HG03378 (cell line): ENCODE results near the gene TRIM34.
A peak's percentile ranks its signal among the peaks of the same experiment; 100 is the strongest.
"Not testable (repeated sequence)": the region's sequence is repeated elsewhere in the genome, so short reads cannot be mapped to it uniquely, and the experiment has no call there.

Experiments
- ATAC-seq: cut with Tn5 transposase; IDR thresholded peaks from one replicate; pipeline ENCODE4 v1.9.1; 2021; ENCODE audit warnings: mild to moderate bottlenecking, moderate library complexity; ENCODE audit not compliant: unreplicated experiment

TRIM34 gene

GRCh38 chr11:5683620-5684019, 58.8 kb downstream of the TRIM34 start:
- ATAC-seq = not testable (repeated sequence)

DNA sequence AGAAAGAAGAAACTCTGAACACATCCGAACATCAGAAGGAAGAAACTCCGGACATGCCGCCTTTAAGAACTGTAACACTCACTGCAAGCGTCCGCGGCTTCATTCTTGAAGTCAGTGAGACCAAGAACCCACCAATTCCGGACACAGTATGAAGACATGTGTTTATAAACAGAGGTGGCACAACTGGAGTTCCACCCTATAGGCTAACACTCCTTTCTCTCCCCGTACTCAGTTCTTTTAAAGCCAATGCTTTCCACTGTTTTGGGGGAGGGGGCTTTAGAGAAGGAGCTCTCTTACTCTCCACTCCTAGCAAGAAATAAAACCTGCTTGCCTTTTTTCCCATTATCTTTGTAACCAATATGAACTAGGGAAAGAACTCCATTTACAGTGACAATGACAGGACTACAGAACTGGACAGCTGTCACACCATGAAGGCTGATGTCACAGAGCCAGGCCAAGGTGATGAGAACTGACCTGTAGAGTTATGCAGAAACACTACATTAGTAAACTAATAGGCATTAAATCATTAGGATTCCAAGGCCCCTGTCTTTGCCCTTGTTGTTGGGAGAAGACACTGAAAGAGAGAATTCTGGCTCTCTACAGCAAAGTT, 59.3 kb downstream of the TRIM34 start:
- peak; percentile 4 for ATAC-seq

DNA sequence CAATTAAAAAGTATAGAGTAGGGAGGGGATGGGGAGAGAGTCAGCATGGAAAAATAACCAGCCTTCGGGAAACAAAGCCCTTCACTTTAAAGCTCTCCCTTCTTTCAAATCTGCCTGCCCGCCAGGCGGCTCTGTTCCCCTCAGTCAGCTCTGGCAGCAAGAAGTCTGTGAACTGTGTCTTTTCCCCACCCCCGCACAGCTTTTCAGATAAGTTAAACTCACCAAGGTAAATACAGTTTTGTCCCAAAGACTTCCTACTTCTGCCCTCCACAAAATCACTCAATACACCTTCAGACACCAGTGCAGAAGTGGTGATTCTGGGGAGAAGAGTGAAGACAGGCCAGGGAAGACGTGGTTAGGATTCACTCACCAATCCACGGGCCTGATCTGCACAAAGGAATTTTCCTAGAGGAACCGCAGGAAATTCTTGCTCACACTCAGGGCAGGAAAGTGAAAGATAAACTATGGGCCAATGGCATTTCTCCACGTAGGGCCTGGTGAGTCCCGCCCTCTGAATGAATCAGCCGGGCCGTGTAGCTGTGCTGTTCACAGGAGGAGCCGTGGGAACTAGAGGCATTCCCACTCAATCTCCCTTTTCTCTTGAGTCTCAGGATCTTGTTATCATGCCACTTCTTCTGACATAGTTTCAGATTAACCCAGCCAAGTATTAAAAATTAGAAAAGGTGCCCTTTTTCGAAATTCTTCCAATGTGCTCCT, 60.0 kb downstream of the TRIM34 start, which contains the start of gene TRIM5:
Gene TRIM5, minus strand, starts transcription at position 429 of the 717 bp plus-strand sequence. CDS start 4,897 bp downstream, outside the sequence.
- ATAC-seq = peak; percentile 70

DNA sequence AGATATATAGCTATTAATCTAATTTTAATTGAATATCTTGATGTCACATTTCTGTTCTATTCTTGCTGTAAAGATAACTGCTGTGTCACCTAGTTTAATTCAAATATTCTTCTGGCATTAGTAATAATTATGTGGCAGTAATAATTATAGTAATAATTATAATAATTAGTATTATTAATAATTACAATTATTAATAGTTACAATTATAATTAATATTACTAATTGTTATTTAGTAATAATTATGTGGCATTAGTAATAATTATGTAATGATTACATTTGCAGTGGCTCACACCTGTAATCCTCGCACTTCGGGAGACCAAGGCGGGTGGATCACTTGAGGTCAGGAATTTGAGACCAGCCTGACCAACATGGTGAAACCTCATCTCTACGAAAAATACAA, 61.6 kb downstream of the TRIM34 start:
- ATAC-seq = no peak

GRCh38 chr11:5688482-5688881, 63.7 kb downstream of the TRIM34 start:
- ATAC-seq = no peak

DNA sequence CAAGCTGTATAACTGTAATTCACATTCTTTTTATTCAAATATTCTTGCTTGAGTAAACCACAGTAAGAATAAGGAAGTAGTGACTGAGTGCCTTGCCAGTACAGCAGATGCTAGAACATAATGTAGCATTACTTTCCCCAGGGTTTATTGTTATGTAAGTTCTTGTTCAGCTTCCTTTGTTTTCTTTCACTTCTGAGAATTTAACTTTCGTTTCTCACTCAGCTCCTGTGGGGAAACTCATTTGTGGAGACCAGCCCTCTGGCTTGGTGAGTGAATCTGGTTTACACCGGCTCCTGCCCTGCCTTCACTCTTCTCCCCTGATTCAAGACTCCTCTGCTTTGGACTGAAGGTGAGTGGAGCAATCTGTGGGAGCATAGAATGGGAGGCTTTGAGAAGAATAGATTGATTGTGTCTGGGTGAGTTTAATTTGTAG, 64.8 kb downstream of the TRIM34 start, which contains the start of gene TRIM22:
Gene TRIM22, plus strand, starts transcription at position 240 of the 433 bp plus-strand sequence. CDS start 6,443 bp downstream, outside the sequence.
- ATAC-seq = peak; percentile 79

- no peak for ATAC-seq
Observed at GRCh38 chr11:5690216-5690615, 65.4 kb downstream of the TRIM34 start.

DNA sequence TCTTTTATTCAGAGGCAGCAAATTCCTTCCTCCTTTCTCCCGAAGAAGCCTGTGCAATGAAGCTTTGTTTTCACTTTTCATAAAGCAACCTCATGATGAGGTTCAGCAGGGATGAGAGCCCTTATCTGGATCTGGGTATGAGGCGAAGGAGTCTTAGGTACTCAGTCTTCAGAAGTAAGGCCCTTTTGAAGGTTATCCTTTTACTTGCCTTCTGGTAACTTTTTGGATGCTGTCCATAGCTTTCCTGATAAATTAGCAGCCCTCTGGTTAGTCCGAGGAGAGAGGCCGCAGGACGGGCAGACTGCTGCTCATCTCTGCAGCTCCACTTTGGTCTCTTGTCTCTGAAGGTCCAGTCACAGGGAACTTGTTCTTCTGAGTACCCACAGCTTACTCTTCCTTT, 65.9 kb downstream of the TRIM34 start:
- no peak for ATAC-seq

- not testable (repeated sequence) for ATAC-seq
Observed at GRCh38 chr11:5691238-5691963, 66.6 kb downstream of the TRIM34 start.

- no peak for ATAC-seq
Observed at GRCh38 chr11:5691964-5692361, 67.2 kb downstream of the TRIM34 start.
